HFF-Myc (cell line): ENCODE measurements around the gene TLK1.

Experiments used
- DNase-seq: peaks from one replicate; pipeline ENCODE4 v3.0.0-alpha.2; 2011; ENCODE audit warnings: low read depth; ENCODE audit errors: extremely low read depth
- H3K4me3 ChIP-seq: replicated peaks from 2 replicates; pipeline ENCODE4 v1.5.1; 2011; ENCODE audit warnings: low read depth, mild to moderate bottlenecking, control low read depth, low read length
- TF ChIP-seq, protein P1 (sequence below): IDR thresholded peaks from 2 replicates; pipeline ENCODE4 v1.5.1; 2012; ENCODE audit warnings: mild to moderate bottlenecking, low read depth, low read length, control low read depth; ENCODE audit errors: missing control alignments

The TLK1 gene

DNA sequence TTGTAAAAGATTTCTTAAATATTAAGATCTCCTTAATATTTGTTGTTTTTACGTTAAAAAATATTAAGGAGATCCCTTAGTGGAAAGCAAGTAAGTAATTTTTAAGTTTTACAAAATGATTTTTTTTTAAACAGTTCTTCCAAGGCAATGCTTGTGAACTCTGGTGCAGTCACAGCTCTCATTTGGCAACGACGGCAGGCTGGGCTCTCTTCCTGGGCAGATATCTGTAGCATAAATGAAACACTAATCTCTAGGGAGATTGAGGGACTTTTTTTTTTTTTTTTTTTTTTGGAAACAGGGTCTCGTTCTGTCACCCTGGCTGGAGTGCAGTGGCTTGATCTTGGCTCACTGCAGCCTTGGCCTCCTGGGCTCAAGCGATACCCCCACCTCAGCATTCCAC is 193.1 kb downstream of the TLK1 start:
- no peak overlapping the region for H3K4me3 ChIP-seq
- TF ChIP-seq, protein P1, sequence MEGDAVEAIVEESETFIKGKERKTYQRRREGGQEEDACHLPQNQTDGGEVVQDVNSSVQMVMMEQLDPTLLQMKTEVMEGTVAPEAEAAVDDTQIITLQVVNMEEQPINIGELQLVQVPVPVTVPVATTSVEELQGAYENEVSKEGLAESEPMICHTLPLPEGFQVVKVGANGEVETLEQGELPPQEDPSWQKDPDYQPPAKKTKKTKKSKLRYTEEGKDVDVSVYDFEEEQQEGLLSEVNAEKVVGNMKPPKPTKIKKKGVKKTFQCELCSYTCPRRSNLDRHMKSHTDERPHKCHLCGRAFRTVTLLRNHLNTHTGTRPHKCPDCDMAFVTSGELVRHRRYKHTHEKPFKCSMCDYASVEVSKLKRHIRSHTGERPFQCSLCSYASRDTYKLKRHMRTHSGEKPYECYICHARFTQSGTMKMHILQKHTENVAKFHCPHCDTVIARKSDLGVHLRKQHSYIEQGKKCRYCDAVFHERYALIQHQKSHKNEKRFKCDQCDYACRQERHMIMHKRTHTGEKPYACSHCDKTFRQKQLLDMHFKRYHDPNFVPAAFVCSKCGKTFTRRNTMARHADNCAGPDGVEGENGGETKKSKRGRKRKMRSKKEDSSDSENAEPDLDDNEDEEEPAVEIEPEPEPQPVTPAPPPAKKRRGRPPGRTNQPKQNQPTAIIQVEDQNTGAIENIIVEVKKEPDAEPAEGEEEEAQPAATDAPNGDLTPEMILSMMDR: no peak
- no peak for DNase-seq

DNA sequence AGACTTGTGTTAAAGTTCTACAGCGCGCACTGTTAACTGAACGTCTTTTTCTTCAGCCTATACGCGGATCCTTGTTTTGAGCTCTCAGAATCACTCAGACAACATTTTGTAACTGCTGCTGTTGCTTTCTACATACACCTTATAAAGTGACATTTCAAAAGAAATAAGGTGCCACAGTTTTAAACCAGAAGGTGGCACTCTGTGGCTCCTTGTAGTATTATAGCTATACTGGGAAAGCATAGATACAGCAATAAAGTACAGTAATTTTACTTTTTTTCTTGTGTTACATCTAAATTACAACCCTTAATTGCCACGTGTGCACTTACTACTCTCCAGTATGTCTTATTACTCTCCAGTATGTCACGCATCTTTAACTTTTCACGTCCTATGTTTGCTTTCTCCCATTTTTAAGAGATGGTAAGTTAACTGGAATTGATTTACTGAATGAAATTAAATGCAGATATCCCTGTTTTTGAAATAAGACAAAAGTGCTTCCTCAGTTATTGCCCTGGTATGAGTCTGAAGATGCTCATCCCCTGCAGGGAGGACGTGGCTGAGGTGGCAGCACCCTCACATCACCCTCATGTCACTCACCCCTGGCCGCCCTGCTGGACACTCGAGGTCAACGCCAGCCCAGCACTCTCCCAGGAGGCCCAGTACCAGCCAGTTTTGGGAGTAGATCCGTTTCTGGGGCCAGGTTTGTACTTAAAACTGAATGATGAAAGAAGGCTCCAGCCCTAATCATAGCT is 193.9 kb downstream of the TLK1 start:
- no peak overlapping the region for H3K4me3 ChIP-seq
- TF ChIP-seq, protein P1: peak; percentile 18
- no peak for DNase-seq

DNA sequence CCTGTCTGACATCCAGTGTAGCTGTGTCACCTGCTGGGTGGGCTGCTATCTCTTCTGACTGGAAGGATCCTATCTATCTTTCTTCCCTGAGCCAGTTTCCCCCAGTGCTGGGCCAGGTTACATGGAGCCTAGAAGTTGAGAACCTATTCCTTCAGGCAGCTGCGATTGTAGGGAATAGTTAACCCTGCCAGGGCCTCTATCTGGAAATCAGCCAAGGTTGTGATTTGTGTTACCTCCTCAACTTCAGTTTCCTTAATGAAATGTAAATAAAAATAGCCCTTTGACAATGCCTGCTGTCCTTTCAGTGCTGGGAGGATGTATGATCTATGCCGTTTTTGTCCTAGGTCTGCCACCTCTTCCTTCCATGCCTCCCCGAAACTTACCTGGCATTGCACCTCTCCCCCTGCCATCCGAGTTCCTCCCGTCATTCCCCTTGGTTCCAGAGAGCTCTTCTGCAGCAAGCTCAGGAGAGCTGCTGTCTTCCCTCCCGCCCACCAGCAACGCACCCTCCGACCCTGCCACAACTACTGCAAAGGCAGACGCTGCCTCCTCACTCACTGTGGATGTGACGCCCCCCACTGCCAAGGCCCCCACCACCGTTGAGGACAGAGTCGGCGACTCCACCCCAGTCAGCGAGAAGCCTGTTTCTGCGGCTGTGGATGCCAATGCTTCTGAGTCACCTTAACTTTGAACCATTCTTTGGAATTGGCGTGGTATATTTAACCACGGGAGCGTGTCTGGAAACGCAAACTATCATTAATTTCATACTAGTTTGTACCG is 195.1 kb downstream of the TLK1 start:
- TF ChIP-seq, protein P1: no peak
- DNase-seq: no peak
- no peak overlapping the region for H3K4me3 ChIP-seq

DNA sequence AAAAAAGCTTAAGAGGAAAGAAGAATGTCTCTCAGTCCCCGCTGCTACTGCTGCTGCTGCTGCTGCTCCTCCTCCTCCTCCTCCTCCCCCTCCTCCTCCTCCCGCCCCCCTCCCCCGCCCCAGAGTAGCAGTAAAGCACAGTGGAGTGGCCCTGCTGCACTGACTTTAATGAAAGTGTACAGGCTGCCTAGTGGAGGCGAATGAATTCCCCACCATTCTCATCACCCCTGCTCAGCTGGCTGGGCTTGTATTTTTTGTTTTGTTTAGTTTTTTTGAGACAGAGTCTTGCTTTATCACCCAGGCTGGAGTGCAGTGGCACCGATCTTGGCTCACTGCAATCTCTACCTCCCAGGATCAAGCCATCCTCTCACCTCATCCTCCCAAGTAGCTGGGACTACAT is 197.3 kb downstream of the TLK1 start:
- DNase-seq: no peak
- no peak overlapping the region for H3K4me3 ChIP-seq
- TF ChIP-seq, protein P1: no peak

DNA sequence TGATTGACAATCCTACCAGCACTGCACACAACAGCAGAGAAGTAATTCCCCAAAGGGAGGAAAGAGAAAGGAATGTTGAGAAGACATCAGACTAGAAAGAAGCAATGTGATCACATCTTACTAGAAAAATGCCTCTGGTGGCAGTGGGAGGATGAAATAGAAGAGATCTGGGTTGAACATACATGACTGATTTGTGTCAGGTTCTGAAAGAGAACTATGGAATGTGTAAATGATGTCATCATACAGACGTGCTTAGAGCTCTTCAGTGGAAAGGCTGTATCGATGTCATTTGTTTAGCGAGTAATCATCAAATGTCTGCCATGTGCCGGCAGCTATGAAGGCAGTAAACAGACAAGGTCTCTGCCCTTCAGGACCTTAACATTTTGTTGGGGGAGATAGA is 206.8 kb downstream of the TLK1 start:
- TF ChIP-seq, protein P1: no peak
- H3K4me3 ChIP-seq: no peak overlapping the region
- DNase-seq: no peak

DNA sequence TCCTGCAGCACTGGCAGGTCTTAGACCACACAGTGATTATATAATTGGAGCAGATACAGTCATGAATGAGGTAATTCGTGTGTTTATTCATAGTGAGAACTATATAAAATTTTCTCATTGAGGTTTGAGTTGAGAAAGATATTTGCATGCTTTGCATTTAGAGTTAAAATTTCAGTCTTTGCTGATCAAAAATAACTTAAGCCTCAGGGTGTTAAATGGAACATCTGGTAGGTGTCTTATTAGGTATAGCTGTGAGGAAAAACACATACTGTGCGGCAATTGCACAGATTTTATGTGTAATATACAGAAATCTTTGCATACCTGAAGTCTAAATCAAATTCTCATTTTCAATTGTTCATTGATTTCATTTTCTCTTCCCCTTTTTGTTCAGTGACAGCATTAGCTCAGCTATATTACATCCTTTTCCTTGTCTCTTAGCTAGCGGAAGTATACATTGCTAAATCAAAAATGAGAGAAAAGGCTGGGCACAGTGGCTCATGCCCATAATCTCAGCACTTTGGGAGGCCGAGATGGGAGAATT is 210.4 kb downstream of the TLK1 start:
- TF ChIP-seq, protein P1: no peak

More for the DNA sequence above, 210.4 kb downstream of the TLK1 start:
- no peak for DNase-seq
- no peak overlapping the region for H3K4me3 ChIP-seq
